AG04449 (cell line): ENCODE data around the gene TTC23.
"Not testable (repeated sequence)": the region's sequence is repeated elsewhere in the genome, so short reads cannot be mapped to it uniquely, and the experiment has no call there.

Experiments
- CTCF ChIA-PET: fragments of 350-600 bp; formaldehyde crosslinking; extraction: SDS; loops from one replicate; lab custom pipeline; 2021; ENCODE audit warnings: antibody characterized with exemption; lab: Yijun Ruan, JAX
- POLR2A ChIA-PET: fragments of 400-600, 350-600 bp; formaldehyde crosslinking; extraction: SDS; loops from one replicate; lab custom pipeline; 2020; ENCODE audit warnings: antibody characterized with exemption, inconsistent platforms; lab: Yijun Ruan, JAX
- DNase-seq: peaks from one replicate; pipeline ENCODE4 v3.0.0-alpha.2; 2010; ENCODE audit warnings: low read depth, low spot score
- H3K4me3 ChIP-seq: 2 replicates; pipeline ENCODE4 v1.5.1; 2011; ENCODE audit warnings: low read depth, mild to moderate bottlenecking, control low read depth, low read length
- CTCF ChIP-seq: IDR thresholded peaks from one replicate; pipeline ENCODE4 v1.5.1; 2011; ENCODE audit warnings: mild to moderate bottlenecking, moderate library complexity, low read length, control low read depth, inconsistent platforms; ENCODE audit not compliant: insufficient read depth; ENCODE audit errors: missing control alignments

TTC23 gene

GRCh38 chr15:99115300-99116215 is 133.8 kb downstream of the TTC23 start:
- DNase-seq, result no peak
- H3K4me3 ChIP-seq, result no peak overlapping the region
- no peak for TF ChIP-seq CTCF
- ChIA-PET POLR2A (no interaction called here), CTCF (interaction anchor here (3.4 to 11.3 kb wide), 3 partner anchors 10 to 98 kb away, joined by 14 to 196 read pairs (median 107); partner anchors contain the start of gene SYNM)

- TF ChIP-seq CTCF, result no peak
- POLR2A ChIA-PET, result no interaction called here
- DNase-seq, result no peak
- H3K4me3 ChIP-seq, result no peak overlapping the region
- CTCF ChIA-PET, result interaction anchor here (3.4 to 11.3 kb wide), 3 partner anchors 9 to 99 kb away, joined by 14 to 196 read pairs (median 107); partner anchors contain the start of gene SYNM
Measured at GRCh38 chr15:99114511-99115299, 134.7 kb downstream of the TTC23 start.

GRCh38 chr15:99113547-99114271 is 135.7 kb downstream of the TTC23 start:
- POLR2A ChIA-PET, result interaction anchor here (1.0 kb wide), 2 partner anchors 10 to 100 kb away, joined by 3 read pairs; no protein-coding TSS in a partner anchor
- H3K4me3 ChIP-seq, result no peak overlapping the region
- no peak for TF ChIP-seq CTCF
- DNase-seq, result no peak
- CTCF ChIA-PET, result interaction anchor here (3.4 to 11.3 kb wide), 3 partner anchors 8 to 100 kb away, joined by 14 to 196 read pairs (median 107); partner anchors contain the start of gene SYNM

GRCh38 chr15:99111641-99112040 is 137.7 kb downstream of the TTC23 start:
- DNase-seq, H3K4me3 ChIP-seq, POLR2A ChIA-PET: not testable (repeated sequence)
- CTCF ChIA-PET, result interaction anchor here (1.0 to 11.3 kb wide), 5 partner anchors 9 to 102 kb away, joined by 3 to 196 read pairs (median 11); no protein-coding TSS in a partner anchor

- no peak for TF ChIP-seq CTCF
- POLR2A ChIA-PET, result interaction anchor here (0.6 kb wide), 1 partner anchor 86 kb away, joined by 3 read pairs; no protein-coding TSS in a partner anchor
- no peak for DNase-seq
- CTCF ChIA-PET, result interaction anchor here (1.0 to 11.3 kb wide), 6 partner anchors 10 to 618 kb away, joined by 3 to 196 read pairs (median 8); no protein-coding TSS in a partner anchor
- H3K4me3 ChIP-seq, result no peak overlapping the region
Measured at GRCh38 chr15:99110581-99111320, 138.6 kb downstream of the TTC23 start.
